Activated CD4-positive, CD25-positive, alpha-beta regulatory T cell treated with anti-CD3 and anti-CD28 coated beads, Interleukin-2, amount 50 U/mL, for 24 hours (primary cell): ENCODE measurements around the gene ZNF283.
"Not testable (repeated sequence)": the region's sequence is repeated elsewhere in the genome, so short reads cannot be mapped to it uniquely, and the experiment has no call there.

Source experiments
- ATAC-seq, 2 donors: fragments of 150-1000 bp; cut with Tn5 transposase; one replicate each; pipeline ENCODE4 v1.10.0; 2021; ENCODE audit warnings: mild to moderate bottlenecking in 1 of 2, moderate library complexity in 1 of 2

ZNF283 gene

GRCh38 chr19:43866923-43867322 is 39.8 kb downstream of the ZNF283 start:
- not testable (repeated sequence) for ATAC-seq

- ATAC-seq = no peak
Measured at GRCh38 chr19:43872547-43873336, 45.6 kb downstream of the ZNF283 start.

- ATAC-seq = no peak
Measured at GRCh38 chr19:43880483-43880882, 53.4 kb downstream of the ZNF283 start.

GRCh38 chr19:43883864-43884263 is 56.7 kb downstream of the ZNF283 start, which contains the start of gene ZNF404:
ZNF404 (minus strand) TSS chr19:43883964.
- no peak for ATAC-seq

GRCh38 chr19:43895727-43896308 is 68.7 kb downstream of the ZNF283 start:
- no peak for ATAC-seq
